Measurements from ENCODE around the gene HYAL1. TPM values are rescaled to one million over a fixed set of nuclear protein-coding genes. Genes with fewer than 3 reads are reported as not detected.
"Not testable (repeated sequence)": the region's sequence is repeated elsewhere in the genome, so short reads cannot be mapped to it uniquely, and the experiment has no call there.

The HYAL1 gene
- total RNA-seq, 1 donor from 2014 or later = 22.8 TPM

DNA sequence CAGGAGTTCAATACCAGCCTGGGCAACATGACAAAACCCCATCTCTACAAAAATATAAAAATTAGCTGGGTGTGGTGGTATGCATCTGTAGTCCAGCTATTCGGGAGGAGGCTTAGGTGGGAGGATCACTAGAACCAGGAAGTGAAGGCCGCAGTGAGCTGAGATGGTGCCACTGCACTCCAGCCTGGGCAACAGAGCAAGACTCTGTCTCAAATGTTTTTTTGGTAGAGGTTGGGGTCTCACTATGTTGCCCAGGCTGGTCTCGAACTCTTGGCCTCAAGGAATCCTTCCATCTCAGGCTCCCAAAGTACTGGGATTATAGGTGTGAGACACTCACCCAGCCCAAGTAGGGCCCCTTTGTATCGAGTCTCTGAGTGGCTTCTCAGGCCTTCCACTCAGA, 9.3 kb downstream of the HYAL1 start:
- no peak for DNase-seq (ENCODE audit: low read depth)

DNA sequence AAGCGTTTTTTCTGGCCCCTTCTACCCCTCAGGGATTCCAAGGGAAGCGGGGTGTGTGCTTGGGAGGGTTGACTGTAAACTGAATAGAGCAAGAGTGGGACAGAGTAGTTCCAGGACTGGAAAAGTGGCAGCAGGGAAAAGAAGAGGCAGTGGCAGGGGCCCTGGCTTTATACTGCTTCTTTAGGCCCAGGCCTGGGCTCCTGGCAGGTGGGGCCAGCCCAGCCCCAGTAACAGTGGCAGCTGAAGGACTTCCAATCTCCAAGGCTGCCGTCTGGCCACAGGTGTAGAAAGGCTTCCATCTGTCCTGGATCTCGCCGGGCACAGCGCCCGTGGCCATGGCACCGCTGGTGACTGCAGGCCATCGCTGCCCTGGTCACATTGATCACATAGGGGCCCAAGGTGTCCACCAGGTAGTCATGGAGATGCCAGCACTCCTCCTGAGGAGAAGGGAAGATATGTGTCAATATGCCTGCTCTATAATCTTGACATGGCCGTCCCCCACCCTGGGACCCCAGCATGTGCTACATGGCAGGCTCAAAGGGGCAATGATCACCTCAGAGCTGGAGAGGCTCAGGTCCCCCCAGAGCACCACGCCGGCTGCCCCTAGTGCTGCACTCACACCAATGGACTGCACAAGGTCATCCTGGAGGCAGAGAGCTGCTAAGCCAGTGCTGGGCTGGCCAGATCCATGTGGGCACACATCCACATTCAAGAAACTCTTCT, 10.1 kb downstream of the HYAL1 start:
- DNase-seq (ENCODE audit: low read depth) = no peak

DNA sequence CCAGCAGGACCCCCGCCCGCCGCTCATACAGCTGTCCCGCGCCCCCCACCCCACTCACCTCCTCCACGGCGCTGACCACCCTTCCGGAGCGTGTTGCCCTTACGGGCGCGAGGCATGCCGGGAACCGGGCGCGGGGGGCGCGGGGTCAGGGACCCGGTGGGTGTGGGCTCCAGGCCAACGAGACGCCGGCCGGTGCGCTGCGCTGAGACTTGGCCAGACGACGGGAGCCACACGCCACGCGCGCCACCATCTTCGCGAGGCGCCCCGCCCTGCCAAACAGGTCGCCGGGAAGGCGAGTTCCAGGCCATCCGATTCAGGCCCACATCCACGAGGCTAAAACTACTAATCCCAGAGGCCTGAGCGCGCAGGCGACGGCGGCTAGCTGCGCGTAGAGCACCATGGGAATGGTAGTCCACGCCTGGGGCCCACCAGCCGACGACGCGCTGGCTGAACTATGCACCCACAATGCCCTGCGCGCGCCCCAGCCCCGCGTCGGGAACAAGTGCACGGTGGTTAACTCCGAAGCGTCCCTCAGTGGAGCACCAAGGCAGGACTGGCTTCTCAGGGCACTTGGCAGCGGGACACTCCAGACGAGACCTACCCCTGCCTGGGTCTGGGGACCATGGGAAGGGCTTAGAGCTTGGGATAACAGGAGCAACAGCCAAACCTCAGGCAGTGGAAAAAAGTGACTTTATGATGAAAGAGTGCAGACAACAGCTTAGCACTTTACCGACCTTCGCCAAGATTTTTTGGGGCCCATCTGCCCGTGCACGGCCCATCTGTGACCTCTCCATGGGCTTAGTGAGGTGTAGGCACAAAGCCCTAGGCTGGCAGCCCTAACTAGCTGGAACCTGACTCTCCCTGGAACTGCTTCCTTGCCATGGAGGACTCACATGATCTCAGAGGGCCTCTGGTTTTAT, 11.0 kb downstream of the HYAL1 start, which contains the start of gene IFRD2:
IFRD2 (minus strand) TSS at position 271 of the 920 bp plus-strand sequence; CDS start at position 116, 155 bp downstream.
- DNase-seq (ENCODE audit: low read depth) = peak; percentile 93

DNA sequence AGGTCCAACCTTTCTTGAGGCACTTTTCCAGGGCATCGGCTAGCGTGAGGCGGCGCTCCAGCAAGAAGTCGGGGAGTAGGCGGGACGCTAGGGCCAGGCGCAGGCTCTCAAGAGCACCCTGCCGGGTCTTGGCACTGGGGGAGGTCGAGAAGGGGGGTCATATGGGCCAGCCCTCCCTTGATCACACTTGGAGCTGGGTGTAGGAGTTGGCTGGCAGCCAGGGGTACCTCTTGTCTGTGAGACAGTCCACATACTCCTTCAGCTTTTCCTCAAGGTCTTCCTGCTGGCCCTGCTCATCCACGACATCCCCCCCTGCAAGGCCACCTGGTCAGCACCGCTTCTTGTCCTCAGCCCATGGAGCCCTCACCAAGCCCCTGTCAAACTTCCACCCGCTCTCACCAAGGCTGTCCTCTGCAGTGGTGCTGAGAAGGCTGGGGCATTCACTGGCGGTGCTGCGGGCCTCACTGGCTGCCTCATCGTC, 13.2 kb downstream of the HYAL1 start:
- no peak for DNase-seq (ENCODE audit: low read depth)

DNA sequence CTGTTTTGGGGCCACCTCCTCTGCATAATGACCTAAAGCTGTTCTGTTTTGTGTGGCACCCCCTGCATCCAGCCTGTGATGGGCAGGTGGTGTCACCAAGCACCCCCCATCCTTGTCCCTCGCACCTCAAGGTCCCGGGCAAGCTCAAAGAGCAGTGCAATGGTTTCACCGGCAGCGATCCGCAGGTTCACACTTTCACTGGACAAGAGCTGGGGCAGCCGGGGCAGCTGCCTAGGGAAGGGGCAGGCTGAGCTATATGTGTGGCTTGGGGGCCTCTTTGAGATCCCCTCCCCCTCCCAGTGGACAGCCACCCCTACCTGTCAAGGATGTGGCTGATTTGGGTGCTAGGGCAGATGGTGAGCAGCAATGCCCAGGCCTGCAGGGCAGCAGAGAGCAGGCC, 14.2 kb downstream of the HYAL1 start:
- no peak for DNase-seq (ENCODE audit: low read depth)

DNA sequence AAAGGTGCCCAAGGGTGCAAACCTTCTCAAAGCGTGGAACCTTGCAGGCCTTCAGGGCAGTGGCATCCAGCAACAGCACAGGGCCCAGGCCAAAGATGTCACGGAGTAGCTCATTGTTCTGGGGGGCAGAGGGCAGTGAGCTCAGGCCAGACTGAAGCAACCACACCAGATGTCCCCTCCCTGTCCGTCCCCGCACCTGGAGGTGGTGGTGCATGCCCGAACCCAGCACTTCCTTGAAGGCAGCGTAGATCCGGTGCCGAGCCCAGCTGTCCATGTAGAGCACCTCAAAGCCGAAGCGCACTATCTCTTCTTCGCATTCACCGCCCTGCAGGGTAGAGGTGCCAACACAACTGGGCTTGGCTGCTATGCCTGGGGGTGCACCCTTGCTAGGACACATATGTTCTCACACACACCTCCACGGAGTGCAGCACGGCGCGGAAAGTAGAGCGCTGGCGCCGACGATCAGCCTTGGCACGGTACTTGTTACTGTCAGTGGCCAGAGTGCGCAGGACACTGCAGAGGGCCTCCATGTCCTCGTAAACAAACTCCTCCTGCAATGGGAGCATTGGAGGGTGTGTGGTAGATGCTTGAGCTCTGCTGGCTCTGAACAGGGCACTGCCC, 14.9 kb downstream of the HYAL1 start:
- DNase-seq (ENCODE audit: low read depth) = no peak

- DNase-seq (ENCODE audit: low read depth) = no peak
Observed at GRCh38 chr3:50287262-50287661, 16.1 kb downstream of the HYAL1 start.

DNA sequence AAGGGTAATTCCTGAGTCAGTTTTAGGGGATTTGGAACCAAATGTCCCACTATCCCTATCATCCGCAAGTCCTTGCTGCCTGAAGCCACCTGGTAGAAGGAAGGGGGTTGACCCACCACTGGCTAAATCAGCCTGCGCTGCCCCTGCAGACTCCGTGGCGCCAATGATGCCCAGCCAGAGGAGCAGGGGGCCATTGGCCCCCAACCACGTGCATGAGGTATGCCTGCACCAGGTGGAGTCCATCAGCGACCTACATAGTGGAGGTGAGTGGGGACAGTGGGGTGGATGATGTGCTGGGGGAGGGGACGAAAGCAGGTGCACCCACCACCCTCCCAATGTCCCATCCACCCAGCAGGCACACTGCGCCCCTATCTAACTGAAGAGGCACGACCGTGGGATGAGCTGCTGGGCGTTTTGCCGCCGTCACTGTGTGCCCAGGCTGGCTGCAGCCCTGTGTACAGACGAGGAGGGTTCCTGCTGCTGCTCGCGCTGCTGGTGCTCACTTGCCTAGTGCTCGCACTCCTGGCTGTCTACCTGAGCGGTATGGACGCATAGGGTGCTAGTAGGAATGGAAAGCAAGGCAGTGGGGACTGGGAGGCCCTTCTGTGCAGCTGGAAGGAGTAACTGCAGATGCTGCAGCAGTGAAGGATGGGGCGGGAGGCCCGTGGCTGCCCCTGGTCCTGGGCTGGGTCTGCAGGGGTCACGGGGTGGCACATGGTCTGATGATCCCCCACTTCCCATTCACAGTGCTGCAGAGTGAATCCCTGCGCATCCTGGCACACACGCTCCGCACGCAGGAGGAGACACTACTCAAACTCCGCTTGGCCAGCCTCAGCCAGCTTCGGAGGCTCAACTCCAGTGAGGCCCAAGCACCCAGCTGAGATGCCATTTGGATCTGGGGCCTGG, 16.8 kb downstream of the HYAL1 start:
- no peak for DNase-seq (ENCODE audit: low read depth)

DNA sequence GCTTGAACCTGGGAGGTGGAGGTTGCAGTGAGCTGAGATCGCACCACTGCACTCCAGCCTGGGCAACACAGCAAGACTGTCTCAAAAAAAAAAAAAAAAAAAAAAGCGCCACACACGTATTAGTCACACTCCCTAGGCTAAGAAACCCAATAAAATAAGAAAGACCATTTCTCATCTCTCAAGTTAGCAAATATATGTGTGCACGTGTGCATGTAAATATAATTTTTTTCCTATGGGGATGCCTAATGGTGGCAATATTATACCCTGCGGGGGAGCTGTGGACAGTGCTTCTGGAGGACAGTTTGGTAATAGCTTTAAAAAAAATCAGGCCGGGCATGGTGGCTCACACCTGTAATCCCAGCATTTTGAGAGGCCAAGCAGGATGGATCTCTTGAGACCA, 19.3 kb downstream of the HYAL1 start:
- not testable (repeated sequence) for DNase-seq (ENCODE audit: low read depth)

DNA sequence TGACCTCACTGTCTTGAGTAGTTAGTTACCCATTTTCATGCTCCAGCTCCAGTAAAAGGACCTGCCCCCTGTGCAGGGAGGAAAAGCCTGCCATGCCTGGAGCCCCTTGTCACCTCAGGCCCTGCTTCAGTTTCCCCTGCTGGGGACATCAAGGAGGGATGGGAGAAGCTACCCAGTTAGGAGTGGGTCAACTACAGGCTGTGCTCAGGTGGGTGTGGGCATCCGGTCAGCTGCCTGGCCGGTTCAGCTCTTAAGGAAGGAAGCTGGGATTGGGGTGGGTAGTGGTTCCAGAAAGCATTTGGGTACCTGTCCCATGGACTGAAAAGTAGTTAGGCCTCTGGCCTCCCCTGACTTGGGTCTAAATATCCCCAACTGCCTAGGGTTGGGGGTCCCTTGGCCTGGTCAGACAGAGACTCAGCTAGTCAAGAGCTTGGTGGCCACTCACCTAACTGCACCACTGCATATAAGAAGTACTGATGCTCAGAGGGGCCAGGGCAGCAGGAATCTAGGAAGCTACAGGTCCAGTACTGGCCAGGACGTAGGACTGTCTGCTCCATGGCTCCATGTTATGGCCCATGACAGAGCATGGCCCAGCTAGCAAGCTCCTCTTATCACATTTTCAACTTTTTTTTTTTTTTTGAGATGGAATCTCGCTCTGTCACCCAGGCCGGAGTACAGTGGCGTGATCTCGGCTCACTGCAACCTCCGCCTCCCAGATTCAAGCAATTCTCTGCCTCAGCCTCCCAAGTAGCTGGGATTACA, 23.9 kb downstream of the HYAL1 start:
- DNase-seq (ENCODE audit: low read depth) = no peak

GRCh38 chr3:50278880-50279224, 24.5 kb downstream of the HYAL1 start, which contains the start of gene LSMEM2:
TSS of gene LSMEM2 (plus strand) at chr3:50279087. CDS start at chr3:50279114, 27 bp downstream.
- no peak for DNase-seq (ENCODE audit: low read depth)

DNA sequence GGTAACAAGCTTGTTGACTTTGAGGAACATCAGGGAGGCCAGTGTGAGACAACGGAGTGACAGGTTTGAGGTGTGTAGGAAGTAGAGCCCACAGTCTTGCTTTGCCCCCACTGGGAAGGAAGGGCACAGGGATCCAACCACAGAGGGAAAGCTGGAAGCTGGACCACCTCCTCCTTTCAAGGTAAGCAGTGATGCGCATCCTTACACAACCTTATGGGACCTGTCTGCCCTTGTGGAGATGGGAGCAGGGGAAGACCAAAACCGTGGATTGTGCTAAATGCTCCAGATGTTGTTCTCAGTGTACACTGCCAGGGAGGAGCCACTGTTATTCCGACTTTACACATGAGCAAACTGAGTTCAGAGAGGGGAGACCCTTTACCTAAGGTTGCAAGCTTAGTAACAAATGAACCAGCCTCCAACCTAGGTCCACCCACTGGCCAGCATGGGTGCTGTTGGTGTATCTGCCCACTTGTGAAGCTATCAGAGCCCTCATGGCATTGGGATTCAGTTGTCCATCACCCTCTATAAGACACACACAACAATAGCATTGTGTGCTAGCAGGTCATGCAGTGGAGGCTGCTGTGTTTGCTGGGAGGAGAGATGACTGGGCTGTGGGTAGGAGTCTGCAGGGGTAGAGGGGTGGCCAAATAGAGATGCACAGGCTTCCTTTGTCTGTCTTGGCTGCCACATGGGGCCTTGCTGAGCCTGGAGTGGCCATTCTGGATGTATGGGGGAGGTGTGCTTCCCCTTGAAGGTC, 25.1 kb downstream of the HYAL1 start:
- DNase-seq (ENCODE audit: low read depth) = no peak

DNA sequence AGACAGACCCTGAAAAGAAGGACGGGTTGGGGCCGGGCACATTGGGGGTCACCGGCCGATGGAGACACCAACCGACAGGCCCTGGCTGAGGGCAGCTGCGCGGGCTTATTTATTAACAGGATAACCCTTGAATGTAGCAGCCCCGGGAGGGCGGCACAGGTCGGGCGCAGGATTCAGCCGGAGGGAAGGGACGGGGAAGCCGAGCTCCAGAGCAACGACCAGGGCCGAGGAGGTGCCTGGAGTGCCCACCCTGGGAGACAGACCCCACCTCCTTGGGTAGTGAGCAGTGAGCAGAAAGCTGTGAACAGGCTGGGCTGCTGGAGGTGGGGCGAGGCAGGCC, 26.6 kb downstream of the HYAL1 start:
- no peak for DNase-seq (ENCODE audit: low read depth)

DNA sequence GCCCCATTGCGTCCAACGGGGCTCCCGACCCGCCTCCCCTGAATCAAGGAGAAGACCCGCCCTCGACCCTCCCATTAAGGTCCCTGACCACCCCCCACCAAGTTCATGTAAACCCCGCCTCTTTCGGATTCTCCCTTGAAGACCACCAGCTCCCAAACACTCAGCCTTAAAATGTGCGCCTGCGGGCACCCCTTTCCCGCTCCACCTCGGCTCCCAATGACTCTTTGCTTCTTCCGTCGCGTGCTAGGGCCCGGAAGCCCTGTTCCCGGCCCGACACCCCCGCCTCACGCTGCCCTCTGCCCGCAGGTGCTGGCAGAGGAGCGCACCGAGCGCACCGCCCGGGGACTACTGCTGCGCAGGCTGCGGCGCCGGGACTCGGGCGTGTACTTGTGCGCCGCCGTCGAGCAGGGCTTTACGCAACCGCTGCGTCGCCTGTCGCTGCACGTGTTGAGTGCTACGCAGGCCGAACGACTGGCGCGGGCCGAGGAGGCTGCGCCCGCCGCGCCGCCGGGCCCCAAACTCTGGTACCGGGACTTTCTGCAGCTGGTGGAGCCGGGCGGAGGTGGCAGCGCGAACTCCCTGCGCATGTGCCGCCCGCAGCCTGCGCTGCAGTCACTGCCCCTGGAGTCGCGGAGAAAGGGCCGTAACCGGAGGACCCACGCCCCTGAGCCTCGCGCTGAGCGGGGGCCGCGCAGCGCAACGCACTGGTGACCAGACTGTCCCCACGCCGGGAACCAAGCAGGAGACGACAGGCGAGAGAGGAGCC, 27.2 kb downstream of the HYAL1 start:
- no peak for DNase-seq (ENCODE audit: low read depth)

DNA sequence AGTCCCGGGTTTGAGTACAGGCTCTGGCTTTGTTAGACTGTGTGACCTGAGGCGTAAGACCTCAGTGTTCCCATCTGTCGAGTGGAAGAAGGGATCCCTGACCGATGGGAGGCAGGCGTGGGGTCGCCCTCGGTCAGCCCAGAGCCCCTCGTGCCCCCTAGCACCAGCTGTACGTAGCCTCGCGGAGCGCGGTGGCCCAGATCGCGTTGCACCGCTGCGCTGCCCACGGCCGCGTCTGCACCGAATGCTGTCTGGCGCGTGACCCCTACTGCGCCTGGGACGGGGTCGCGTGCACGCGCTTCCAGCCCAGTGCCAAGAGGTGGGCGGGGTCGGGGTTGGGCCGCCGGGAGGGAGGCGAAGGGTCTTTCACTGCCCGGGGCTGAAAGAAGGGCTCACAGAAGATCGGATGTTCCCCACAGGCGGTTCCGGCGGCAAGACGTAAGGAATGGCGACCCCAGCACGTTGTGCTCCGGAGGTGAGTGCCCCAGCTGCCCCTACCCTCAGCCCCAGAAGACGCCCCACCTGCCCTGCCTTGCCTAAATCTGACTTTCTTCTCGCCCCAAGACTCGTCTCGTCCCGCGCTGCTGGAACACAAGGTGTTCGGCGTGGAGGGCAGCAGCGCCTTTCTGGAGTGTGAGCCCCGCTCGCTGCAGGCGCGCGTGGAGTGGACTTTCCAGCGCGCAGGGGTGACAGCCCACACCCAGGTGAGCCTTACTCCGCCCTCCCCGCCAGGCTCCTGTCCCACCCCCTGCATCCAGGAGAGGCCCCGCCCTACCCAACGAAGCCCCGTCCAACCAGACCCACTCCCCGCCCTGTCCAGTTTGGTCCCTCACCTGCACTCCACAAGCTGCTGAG, 28.0 kb downstream of the HYAL1 start:
- DNase-seq (ENCODE audit: low read depth) = no peak

DNA sequence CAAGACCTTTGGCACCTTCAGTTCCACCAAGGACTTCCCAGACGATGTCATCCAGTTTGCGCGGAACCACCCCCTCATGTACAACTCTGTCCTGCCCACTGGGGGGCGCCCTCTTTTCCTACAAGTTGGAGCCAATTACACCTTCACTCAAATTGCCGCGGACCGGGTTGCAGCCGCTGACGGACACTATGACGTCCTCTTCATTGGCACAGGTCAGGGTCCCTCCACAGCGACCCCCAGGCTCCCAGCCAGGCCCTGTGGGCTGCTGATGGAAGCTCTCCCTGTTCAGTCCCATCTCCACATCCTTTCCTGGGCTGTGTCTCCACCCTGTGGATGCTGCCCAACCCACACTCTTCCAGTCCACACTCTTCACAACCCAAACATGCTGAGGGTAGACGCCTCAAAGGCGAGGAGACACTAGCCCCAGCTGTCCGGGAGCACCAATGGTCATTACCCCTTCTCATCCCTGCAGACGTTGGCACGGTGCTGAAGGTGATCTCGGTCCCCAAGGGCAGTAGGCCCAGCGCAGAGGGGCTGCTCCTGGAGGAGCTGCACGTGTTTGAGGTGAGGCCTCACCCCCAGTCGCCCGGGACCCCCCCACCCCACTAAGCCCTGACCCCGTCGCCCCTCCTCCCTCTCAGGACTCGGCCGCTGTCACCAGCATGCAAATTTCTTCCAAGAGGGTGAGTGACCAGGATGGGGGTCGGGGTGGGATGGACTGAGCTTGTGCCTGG, 28.8 kb downstream of the HYAL1 start:
- DNase-seq (ENCODE audit: low read depth) = no peak

GRCh38 chr3:50273689-50274065, 29.7 kb downstream of the HYAL1 start:
- DNase-seq (ENCODE audit: low read depth) = no peak
